GM12878 (cell line): ENCODE measurements around the gene HIVEP1. TPM values are rescaled to one million over a fixed set of nuclear protein-coding genes. Genes with fewer than 3 reads are reported as not detected.

Experiments used
- ATAC-seq: fragments of 200-7000 bp; cut with Tn5 transposase; 3 replicates; pipeline ENCODE4 v1.9.1; 2020; ENCODE audit warnings: mild to moderate bottlenecking, moderate library complexity
- BruUV-seq: library from RNA; stranded (reverse); fragments of 400-500 nt; replicated peaks from 2 replicates; lab custom pipeline; 2021; lab: Mats Ljungman, UMichigan
- CTCF ChIA-PET: fragments of 300-600 bp; sonication (Branson Sonifier 250); formaldehyde crosslinking; extraction: SDS; loops from one replicate; lab custom pipeline; 2021; ENCODE audit warnings: inconsistent platforms; lab: Yijun Ruan, JAX
- POLR2A ChIA-PET: fragments of 350-600 bp; formaldehyde crosslinking; extraction: SDS; loops from one replicate; lab custom pipeline; 2021; ENCODE audit warnings: inconsistent platforms; lab: Charles Lee
- RAD21 ChIA-PET: fragments of 300-600 bp; sonication (Branson Sonifier 250); formaldehyde crosslinking; loops from one replicate; lab custom pipeline; 2023; ENCODE audit warnings: antibody characterized with exemption; ENCODE audit not compliant: unreplicated experiment; lab: Charles Lee
- SMC1A ChIA-PET: fragments of 300-600 bp; sonication (Branson Sonifier 250); formaldehyde crosslinking; loops from one replicate; lab custom pipeline; 2023; ENCODE audit not compliant: unreplicated experiment, uncharacterized antibody; lab: Charles Lee
- DNase-seq: peaks from one replicate; pipeline ENCODE4 v3.0.0-alpha.2; 2011; ENCODE audit warnings: low read depth, low spot score
- FAIRE-seq: peaks from 3 replicates; lab custom pipeline; 2011; peaks lifted over from hg19 to GRCh38; lab: Jason Lieb, UNC
- H2AFZ ChIP-seq: 2 replicates; pipeline ENCODE4 v1.6.0; 2011; ENCODE audit warnings: low read depth, low read length, control low read depth; ENCODE audit not compliant: control insufficient read depth
- H3K27ac ChIP-seq: 2 replicates; pipeline ENCODE4 v1.5.1; 2011; ENCODE audit warnings: control low read depth; ENCODE audit not compliant: control insufficient read depth, insufficient read depth
- H3K27me3 ChIP-seq, 2 experiments: replicated peaks in 1 of 2; 2 replicates each; pipeline versions ENCODE4 v1.6.0 to v1.6.1; 2011; ENCODE audit warnings: low read length in 1 of 2; ENCODE audit not compliant: control insufficient read depth in 2 of 2, insufficient read depth in 2 of 2
- H3K36me3 ChIP-seq, 2 experiments: 2 replicates each; pipeline ENCODE4 v1.5.1; 2011; ENCODE audit warnings: low read length in 1 of 2; ENCODE audit not compliant: control insufficient read depth in 2 of 2, insufficient read depth in 2 of 2
- H3K4me1 ChIP-seq: 2 replicates; pipeline ENCODE4 v1.6.1; 2011; ENCODE audit warnings: mild to moderate bottlenecking, low read length, moderate library complexity, mixed read lengths; ENCODE audit not compliant: control insufficient read depth, insufficient read depth
- H3K4me2 ChIP-seq: 2 replicates; pipeline ENCODE4 v1.6.0; 2011; ENCODE audit warnings: control low read depth; ENCODE audit not compliant: control insufficient read depth, insufficient read depth
- H3K4me3 ChIP-seq: fragments of 200-600 bp; sonication (generic); 2 replicates; pipeline ENCODE4 v1.5.1; 2016
- H3K79me2 ChIP-seq: 2 replicates; pipeline ENCODE4 v1.6.0; 2011; ENCODE audit warnings: low read length; ENCODE audit not compliant: control insufficient read depth, insufficient read depth
- H3K9ac ChIP-seq: 2 replicates; pipeline ENCODE4 v1.8.0; 2011; ENCODE audit warnings: low read length, control low read depth, mixed read lengths; ENCODE audit not compliant: control insufficient read depth, insufficient read depth
- H3K9me3 ChIP-seq: replicated peaks from 3 replicates; pipeline ENCODE4 v1.5.1; 2011; ENCODE audit warnings: mild to moderate bottlenecking, low read length; ENCODE audit not compliant: control insufficient read depth, insufficient read depth
- H4K20me1 ChIP-seq: 2 replicates; pipeline ENCODE4 v1.6.0; 2011; ENCODE audit not compliant: control insufficient read depth, insufficient read depth
- CEBPZ ChIP-seq: fragments of 150-350 bp; IDR thresholded peaks from 2 replicates; pipeline ENCODE4 v1.6.1; 2016; ENCODE audit warnings: low read depth, low read length
- CREM ChIP-seq: IDR thresholded peaks from 2 replicates; pipeline ENCODE4 v1.6.1; 2014; ENCODE audit warnings: antibody characterized with exemption, low read depth
- HDGF ChIP-seq: fragments of 450-650 bp; IDR thresholded peaks from 2 replicates; pipeline ENCODE4 v1.6.1; 2016; ENCODE audit warnings: antibody characterized with exemption
- KLF5 ChIP-seq: fragments of 450-650 bp; IDR thresholded peaks from 2 replicates; pipeline ENCODE4 v1.6.1; 2014; ENCODE audit warnings: mild to moderate bottlenecking; ENCODE audit not compliant: partially characterized antibody
- NFXL1 ChIP-seq: fragments of 450-650 bp; IDR thresholded peaks from 2 replicates; pipeline ENCODE4 v1.6.1; 2017; ENCODE audit warnings: antibody characterized with exemption, mild to moderate bottlenecking, borderline replicate concordance
- NRF1 ChIP-seq: conservative IDR thresholded peaks from 2 replicates; pipeline ENCODE4 v1.6.1; 2011; ENCODE audit warnings: mild to moderate bottlenecking, low read depth, low read length, improper control_type of control experiment
- STAT1 ChIP-seq: fragments of 450-650 bp; conservative IDR thresholded peaks from 2 replicates; pipeline ENCODE4 v1.6.1; 2014; ENCODE audit warnings: antibody characterized with exemption, mild to moderate bottlenecking
- SUPT20H ChIP-seq: IDR thresholded peaks from 2 replicates; pipeline ENCODE4 v1.6.1; 2011; ENCODE audit warnings: low read depth, mild to moderate bottlenecking, low read length, moderate library complexity, borderline replicate concordance; ENCODE audit not compliant: control insufficient read depth
- TARDBP ChIP-seq: IDR thresholded peaks from 2 replicates; pipeline ENCODE4 v1.6.1; 2016; ENCODE audit warnings: borderline replicate concordance
- TCF7 ChIP-seq: IDR thresholded peaks from 2 replicates; pipeline ENCODE4 v1.6.1; 2014; ENCODE audit warnings: antibody characterized with exemption, borderline replicate concordance
- ZNF207 ChIP-seq: fragments of 450-650 bp; IDR thresholded peaks from 2 replicates; pipeline ENCODE4 v1.6.1; 2014; ENCODE audit warnings: antibody characterized with exemption, mild to moderate bottlenecking, borderline replicate concordance
- ZNF592 ChIP-seq: fragments of 450-650 bp; IDR thresholded peaks from 2 replicates; pipeline ENCODE4 v1.6.1; 2017; ENCODE audit warnings: mild to moderate bottlenecking, moderate library complexity
- in situ Hi-C: fragments of 300-500 bp; cut with MboI; formaldehyde crosslinking; loops from 9 replicates; pipeline ENCODE4 v1.14.3; 2018; ENCODE audit warnings: mixed read lengths
- intact Hi-C: fragments of 100-400 bp; cut with micrococcal nuclease; formaldehyde crosslinking; loops from one replicate; pipeline ENCODE4 v1.14.2; 2022; ENCODE audit not compliant: unreplicated experiment
- polyA plus RNA-seq, 11 experiments: library from polyadenylated mRNA; depleted of rRNA in 4 of 11; unstranded in 6 of 11; stranded (reverse) in 5 of 11; fragments of >200 nt; fragmentation: Nextera tagmentation in 4 of 11; fragmentation: Illumina TruSeq in 1 of 11; extraction: Ambion mirVana in 4 of 11; extraction: Trizol in 1 of 11; gene quantifications; 1 replicate in 1 of 11; 2 replicates in 10 of 11; pipeline versions ENCODE4 v1.2.1 to v1.2.3, GENCODE V29; 2011 to 2016; ENCODE audit warnings: inconsistent platforms in 2 of 11, missing spikeins in 2 of 11, low read depth in 1 of 11
- total RNA-seq, 4 experiments: library from RNA; depleted of rRNA in 3 of 4; stranded (reverse); fragments of >200 nt in 3 of 4; fragmentation: Illumina TruSeq in 1 of 4; extraction: Trizol in 1 of 4; gene quantifications; 2 replicates each; pipeline versions ENCODE4 v1.2.1 to v1.2.3, GENCODE V29; 2013 to 2021

The HIVEP1 gene
- total and polyA plus RNA-seq, 10 of the 15 experiments (the other 5 are each of a cell fraction or from before 2014, with no cell fraction given): 4.3 to 37.5 (median 21.6) TPM

- intact Hi-C loops: no loop called here
- peaks cover 7% of the 10 kb centered on the region for H3K4me1 ChIP-seq
- H3K27me3 ChIP-seq: no peaks in the 10 kb centered on the region
- H3K79me2 ChIP-seq: peaks cover 16% of the 10 kb centered on the region
- no peak overlapping the region; the same call in 1 of the 2 replicates for H3K27ac ChIP-seq
- H4K20me1 ChIP-seq: no peaks in the 10 kb centered on the region
- no peak for TF ChIP-seq NFXL1
- no peak for TF ChIP-seq ZNF592
- TF ChIP-seq SUPT20H: no peak
- no peak for TF ChIP-seq TARDBP
- TF ChIP-seq KLF5: no peak
- TF ChIP-seq TCF7: no peak
- no peak for TF ChIP-seq STAT1
- no peak for TF ChIP-seq ZNF207
- TF ChIP-seq HDGF: no peak
- TF ChIP-seq NRF1: no peak
- TF ChIP-seq CEBPZ: no peak
- no peak for TF ChIP-seq CREM
- no peak for DNase-seq
- in situ Hi-C loops: no loop called here
- H3K4me3 ChIP-seq: no peak overlapping the region
- FAIRE-seq: no peak
- BruUV-seq: no TSS peak
- ChIA-PET RAD21 (interaction anchor here (1.1 to 2.8 kb wide), 7 partner anchors 9 to 365 kb away, joined by 3 to 9 read pairs (median 4); no protein-coding TSS in a partner anchor), POLR2A (interaction anchor here (1.1 to 1.4 kb wide), 3 partner anchors 9 to 19 kb away, joined by 3 read pairs; no protein-coding TSS in a partner anchor), CTCF (interaction anchor here (0.6 to 2.1 kb wide), 7 partner anchors 9 to 809 kb away, joined by 3 to 6 read pairs (median 4); no protein-coding TSS in a partner anchor), SMC1A (interaction anchor here (1.1 to 3.2 kb wide), 7 partner anchors 10 to 370 kb away, joined by 3 to 18 read pairs (median 3); no protein-coding TSS in a partner anchor)
- no peaks in the 10 kb centered on the region; the same call in 1 of the 3 replicates for H3K9me3 ChIP-seq
- no peak overlapping the region for H3K4me2 ChIP-seq
- no peak overlapping the region for H2AFZ ChIP-seq
- no peak overlapping the region for H3K9ac ChIP-seq
- no peaks in the 10 kb centered on the region for H3K36me3 ChIP-seq
- ATAC-seq: no peak; the same call in 2 of the 3 replicates
Measured at GRCh38 chr6:12101653-12102312, 89.7 kb downstream of the HIVEP1 start.
